K562 (cell line): Measurements from ENCODE around the gene FXR1. TPM values are rescaled to one million over a fixed set of nuclear protein-coding genes. Genes with fewer than 3 reads are reported as not detected.

ENCODE experiments used
- ATAC-seq: fragments of 200-7000 bp; cut with Tn5 transposase; 3 replicates; pipeline ENCODE4 v1.9.1; 2020; ENCODE audit warnings: moderate library complexity
- BruUV-seq: library from RNA; stranded (reverse); fragments of 400-500 nt; replicated peaks from 2 replicates; lab custom pipeline; 2021; lab: Mats Ljungman, UMichigan
- CTCF ChIA-PET: fragments of 300-600 bp; formaldehyde crosslinking; extraction: SDS; loops from one replicate; lab custom pipeline; 2021; ENCODE audit warnings: low intra/inter-chr PET ratio; lab: Yijun Ruan, JAX
- POLR2A ChIA-PET: fragments of 300-600, 350-650 bp; sonication (Branson Sonifier 250); formaldehyde crosslinking; extraction: SDS; loops from one replicate; lab custom pipeline; 2021; ENCODE audit warnings: antibody characterized with exemption, inconsistent platforms; lab: Yijun Ruan, JAX
- DNase-seq, 4 experiments: peaks; one replicate each; pipeline versions ENCODE4 v3.0.0 to v3.0.0-alpha.2; 2011 to 2018; ENCODE audit warnings: low spot score in 3 of 4, mixed read lengths in 3 of 4; ENCODE audit errors: extremely low read depth in 1 of 4
- FAIRE-seq: peaks from 2 replicates; lab custom pipeline; 2011; peaks lifted over from hg19 to GRCh38; lab: Jason Lieb, UNC
- H2AFZ ChIP-seq: 2 replicates; pipeline ENCODE4 v1.6.0; 2011; ENCODE audit warnings: low read depth, low read length, control low read depth, inconsistent platforms
- H3K27ac ChIP-seq: fragments of 200-600 bp; 3 replicates; pipeline ENCODE4 v1.8.0; 2011; ENCODE audit warnings: low read depth, mild to moderate bottlenecking, control low read depth, inconsistent platforms, low read length, moderate library complexity, mixed read lengths; ENCODE audit errors: extremely low read depth
- H3K27me3 ChIP-seq, 2 experiments: fragments of 300-600 bp in 1 of 2; 2 replicates in 1 of 2; 3 replicates in 1 of 2; pipeline versions ENCODE4 v1.6.0 to v1.8.0; 2011; ENCODE audit warnings: inconsistent platforms in 2 of 2, low read length in 2 of 2, mild to moderate bottlenecking in 1 of 2, mixed read lengths in 1 of 2, moderate library complexity in 1 of 2; ENCODE audit not compliant: control insufficient read depth in 2 of 2, insufficient read depth in 2 of 2
- H3K36me3 ChIP-seq: fragments of 300-600 bp; 3 replicates; pipeline ENCODE4 v1.8.0; 2011; ENCODE audit warnings: mild to moderate bottlenecking, low read length, inconsistent platforms; ENCODE audit not compliant: control insufficient read depth, insufficient read depth
- H3K4me1 ChIP-seq, 2 experiments: fragments of 200-600 bp in 1 of 2; replicated peaks in 1 of 2; 2 replicates in 1 of 2; 3 replicates in 1 of 2; pipeline versions ENCODE4 v1.5.1 to v1.8.0; 2011; ENCODE audit warnings: inconsistent platforms in 2 of 2, low read length in 2 of 2, mild to moderate bottlenecking in 1 of 2, mixed read lengths in 1 of 2, moderate library complexity in 1 of 2; ENCODE audit not compliant: control insufficient read depth in 2 of 2, insufficient read depth in 2 of 2
- H3K4me2 ChIP-seq: 2 replicates; pipeline ENCODE4 v1.6.1; 2011; ENCODE audit warnings: low read length, control low read depth, inconsistent platforms, mixed read lengths; ENCODE audit not compliant: insufficient read depth
- H3K4me3 ChIP-seq: fragments of 200-600 bp; sonication (generic), shearing (Covaris generic); 2 replicates; pipeline ENCODE4 v1.5.1; 2016; ENCODE audit warnings: control low read depth, inconsistent platforms
- H3K79me2 ChIP-seq: fragments of 200-600 bp; 3 replicates; pipeline ENCODE4 v1.8.0; 2011; ENCODE audit warnings: low read length, inconsistent platforms; ENCODE audit not compliant: control insufficient read depth, insufficient read depth
- H3K9ac ChIP-seq, 2 experiments: 2 replicates each; pipeline versions ENCODE4 v1.6.0 to v1.6.1; 2011; ENCODE audit warnings: low read depth in 2 of 2, low read length in 2 of 2, control low read depth in 1 of 2, inconsistent platforms in 1 of 2, mild to moderate bottlenecking in 1 of 2, mixed read lengths in 1 of 2; ENCODE audit not compliant: insufficient read depth in 1 of 2
- H3K9me1 ChIP-seq: one replicate; pipeline ENCODE4 v1.6.0; 2011; ENCODE audit warnings: inconsistent platforms, mild to moderate bottlenecking, low read length, moderate library complexity; ENCODE audit not compliant: control insufficient read depth, insufficient read depth
- H3K9me3 ChIP-seq: replicated peaks from 2 replicates; pipeline ENCODE4 v1.5.1; 2011; ENCODE audit warnings: low read depth, low read length, inconsistent platforms; ENCODE audit not compliant: control insufficient read depth, insufficient read depth
- H4K20me1 ChIP-seq: replicated peaks from 2 replicates; pipeline ENCODE4 v1.6.1; 2011; ENCODE audit warnings: low read length, inconsistent platforms, mixed read lengths; ENCODE audit not compliant: control insufficient read depth, insufficient read depth
- CBFA2T2 ChIP-seq: fragments of 450-650 bp; conservative IDR thresholded peaks from 2 replicates; pipeline ENCODE4 v1.6.1; 2017; ENCODE audit warnings: mild to moderate bottlenecking
- HMG20A ChIP-seq: fragments of 450-650 bp; formaldehyde crosslinking; conservative IDR thresholded peaks from 2 replicates; pipeline ENCODE4 v1.4.0; 2020; ENCODE audit warnings: mild to moderate bottlenecking, mixed read lengths
- KDM1A ChIP-seq, 2 experiments: fragments of 450-650 bp; IDR thresholded peaks; 2 replicates each; pipeline ENCODE4 v1.6.1; 2016; ENCODE audit warnings: mild to moderate bottlenecking in 2 of 2
- POU5F1 ChIP-seq: fragments of 150-350 bp; IDR thresholded peaks from 2 replicates; pipeline ENCODE4 v1.6.1; 2014; ENCODE audit warnings: borderline replicate concordance, low read length, low read depth, mild to moderate bottlenecking; ENCODE audit not compliant: partially characterized antibody
- PRDM10 ChIP-seq: fragments of 450-650 bp; IDR thresholded peaks from 2 replicates; pipeline ENCODE4 v1.6.1; 2018; ENCODE audit not compliant: partially characterized antibody
- RFX7 ChIP-seq: fragments of 250-450 bp; sonication (Bioruptor Pico); IDR thresholded peaks from 2 replicates; pipeline ENCODE4 v1.5.1; 2021; ENCODE audit warnings: mild to moderate bottlenecking
- SMAD3 ChIP-seq: fragments of 450-650 bp; formaldehyde crosslinking; conservative IDR thresholded peaks from 2 replicates; pipeline ENCODE4 v1.4.0; 2020; ENCODE audit warnings: mild to moderate bottlenecking
- XRCC3 ChIP-seq: fragments of 450-650 bp; IDR thresholded peaks from 2 replicates; pipeline ENCODE4 v1.6.1; 2017; ENCODE audit warnings: mild to moderate bottlenecking, moderate library complexity
- ZMIZ1 ChIP-seq, 2 experiments: fragments of 150-350 bp in 1 of 2; IDR thresholded peaks; 2 replicates each; pipeline ENCODE4 v1.6.1; 2012 to 2016; ENCODE audit warnings: low read depth in 2 of 2, low read length in 2 of 2, mild to moderate bottlenecking in 1 of 2, moderate library complexity in 1 of 2
- ZNF23 ChIP-seq: fragments of 250-450 bp; sonication (Bioruptor Pico); IDR thresholded peaks from 2 replicates; pipeline ENCODE4 v1.4.0; 2020; ENCODE audit warnings: mild to moderate bottlenecking
- ZNF274 ChIP-seq: IDR thresholded peaks from 2 replicates; pipeline ENCODE4 v1.6.1; 2011; ENCODE audit warnings: low read depth, mild to moderate bottlenecking, low read length, moderate library complexity, borderline replicate concordance
- ZNF778 ChIP-seq: fragments of 450-650 bp; formaldehyde crosslinking; IDR thresholded peaks from 2 replicates; pipeline ENCODE4 v1.4.0; 2020; ENCODE audit warnings: mild to moderate bottlenecking, moderate library complexity
- WGBS: fragments of 100-300 bp; shearing (Covaris generic); methylation state at CpG from one replicate; pipeline ENCODE4 v1.1.6; 2016; ENCODE audit warnings: low coverage, mixed read lengths; ENCODE audit not compliant: insufficient coverage; ENCODE audit errors: missing lambda C conversion rate; 5-methylcytosine and 5-hydroxymethylcytosine counted together
- in situ Hi-C: fragments of 300-500 bp; cut with MboI; formaldehyde crosslinking; loops from 4 replicates; pipeline ENCODE4 v1.15.0; 2018; ENCODE audit warnings: inconsistent platforms, mixed read lengths
- intact Hi-C: fragments of 100-400 bp; cut with micrococcal nuclease; formaldehyde crosslinking; loops from 2 replicates; pipeline ENCODE4 v1.14.2; 2022
- polyA plus RNA-seq, 8 experiments: library from polyadenylated mRNA; depleted of rRNA in 4 of 8; stranded (reverse) in 5 of 8; unstranded in 3 of 8; fragments of >200 nt; fragmentation: Nextera tagmentation in 2 of 8; fragmentation: Illumina TruSeq in 1 of 8; extraction: Ambion mirVana in 2 of 8; extraction: Trizol in 1 of 8; gene quantifications; 2 replicates each; pipeline versions ENCODE4 v1.2.1 to v1.2.3, GENCODE V29; 2011 to 2014; ENCODE audit warnings: inconsistent platforms in 1 of 8, missing spikeins in 1 of 8
- total RNA-seq, 7 experiments: library from RNA; depleted of rRNA in 6 of 7; stranded (reverse); fragments of >200 nt in 6 of 7; fragmentation: Illumina TruSeq in 2 of 7; extraction: Trizol in 2 of 7; gene quantifications; 2 replicates each; pipeline versions ENCODE4 v1.2.1 to v1.2.3, GENCODE V29; 2011 to 2021; ENCODE audit warnings: low replicate concordance in 1 of 7

The FXR1 gene
- total and polyA plus RNA-seq, 9 of the 15 experiments (the other 6 are each of a cell fraction or from before 2014, with no cell fraction given) = 59.4 to 177 (median 136) TPM

- H3K4me1 ChIP-seq = no peaks in the 10 kb centered on the region
- no peaks in the 10 kb centered on the region for H4K20me1 ChIP-seq
- DNase-seq (no peak), ATAC-seq (no peak), FAIRE-seq (no peak)
- no peaks in the 10 kb centered on the region for H3K9me1 ChIP-seq
- WGBS = 96% methylated on average over 6 of the region's 6 CpGs
- BruUV-seq = no TSS peak
- peaks cover 92% of the 10 kb centered on the region for H3K36me3 ChIP-seq
- in situ Hi-C loops (no loop called here), intact Hi-C loops (no loop called here)
- no peaks in the 10 kb centered on the region for H3K27me3 ChIP-seq
- peaks cover 3% of the 10 kb centered on the region; the same call in 1 of the 3 replicates for H3K79me2 ChIP-seq
- H3K9me3 ChIP-seq = no peaks in the 10 kb centered on the region
- TF ChIP-seq XRCC3 (no peak), ZNF274 (no peak), PRDM10 (no peak), RFX7 (no peak), HMG20A (CRISPR knock-in tag) (no peak), SMAD3 (CRISPR knock-in tag) (no peak), CBFA2T2 (no peak), ZNF23 (CRISPR knock-in tag) (no peak), ZMIZ1 (IDR thresholded peaks at IDR 0.05; ENCODE audit: low read depth in 2 of 2, low read length in 2 of 2) (no peak), KDM1A (IDR thresholded peaks at IDR 0.05) (no peak), ZNF778 (CRISPR knock-in tag) (no peak), POU5F1 (no peak)
- ChIA-PET CTCF (no interaction called here), POLR2A (interaction anchor here (1.2 kb wide), 1 partner anchor 10 kb away, joined by 3 read pairs; no protein-coding TSS in a partner anchor)
- H3K4me2 ChIP-seq = no peak overlapping the region
- no peak overlapping the region for H3K27ac ChIP-seq
- no peak overlapping the region for H3K4me3 ChIP-seq
- no peak overlapping the region for H2AFZ ChIP-seq
- H3K9ac ChIP-seq = no peak overlapping the region
These were observed 58.5 kb downstream of the FXR1 start for GRCh38 chr3:180970931-180971330.
